Subcutaneous abdominal adipose tissue (tissue), 5 donors: ENCODE measurements around the gene TMEM266.
A peak's percentile ranks its signal among the peaks of the same experiment; 100 is the strongest.

Experiments
- H3K27ac ChIP-seq: one replicate; pipeline ENCODE4 v1.7.0; 2013; ENCODE audit warnings: low read depth, mild to moderate bottlenecking, inconsistent platforms, low read length, moderate library complexity
- H3K27me3 ChIP-seq, 5 donors: one replicate each; pipeline ENCODE4 v1.7.0; 2013; ENCODE audit warnings: low read length in 5 of 5, inconsistent platforms in 1 of 5; ENCODE audit not compliant: control insufficient read depth in 5 of 5, insufficient read depth in 4 of 5
- H3K36me3 ChIP-seq, 5 donors: one replicate each; pipeline ENCODE4 v1.7.0; 2013; ENCODE audit warnings: low read length in 5 of 5; ENCODE audit not compliant: control insufficient read depth in 5 of 5, insufficient read depth in 5 of 5
- H3K4me1 ChIP-seq, 5 donors: one replicate each; pipeline ENCODE4 v1.7.0; 2013; ENCODE audit warnings: low read length in 5 of 5, mild to moderate bottlenecking in 3 of 5, moderate library complexity in 1 of 5; ENCODE audit not compliant: control insufficient read depth in 5 of 5, insufficient read depth in 5 of 5
- H3K4me3 ChIP-seq, 5 donors: one replicate each; pipeline ENCODE4 v1.7.0; 2013; ENCODE audit warnings: low read length in 5 of 5, low read depth in 1 of 5
- H3K9ac ChIP-seq, 5 donors: one replicate each; pipeline ENCODE4 v1.7.0; 2013; ENCODE audit warnings: low read length in 5 of 5, mild to moderate bottlenecking in 4 of 5, moderate library complexity in 3 of 5
- H3K9me3 ChIP-seq, 5 donors: one replicate each; pipeline ENCODE4 v1.7.0; 2013; ENCODE audit warnings: low read length in 5 of 5; ENCODE audit not compliant: control insufficient read depth in 5 of 5
- donor health status: healthy.
- donor health status: healthy.
- donor health status: healthy.
- donor health status: healthy.
- donor health status: healthy.

The TMEM266 gene

DNA sequence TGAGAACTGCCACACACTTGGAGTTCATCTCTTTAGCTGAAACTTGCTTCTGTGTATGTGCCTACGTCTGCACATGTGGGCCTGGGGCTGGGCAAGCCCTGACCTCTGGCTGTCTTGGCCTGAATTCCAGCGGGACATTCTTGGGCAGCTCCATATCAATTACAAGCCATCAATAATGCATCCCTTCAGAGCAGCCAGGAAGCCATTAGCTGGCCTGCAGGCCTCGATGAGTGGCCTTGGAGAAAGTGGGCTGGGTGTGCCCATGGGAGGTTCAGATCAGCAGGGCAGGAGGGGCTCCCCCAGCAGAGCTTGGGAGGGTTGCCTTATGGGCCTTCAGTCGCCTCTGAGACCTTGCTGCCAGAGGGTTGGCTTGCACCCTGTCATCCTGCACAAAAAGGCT lies 127.4 kb downstream of the TMEM266 start:
- no peak overlapping the region for H3K4me3 ChIP-seq

DNA sequence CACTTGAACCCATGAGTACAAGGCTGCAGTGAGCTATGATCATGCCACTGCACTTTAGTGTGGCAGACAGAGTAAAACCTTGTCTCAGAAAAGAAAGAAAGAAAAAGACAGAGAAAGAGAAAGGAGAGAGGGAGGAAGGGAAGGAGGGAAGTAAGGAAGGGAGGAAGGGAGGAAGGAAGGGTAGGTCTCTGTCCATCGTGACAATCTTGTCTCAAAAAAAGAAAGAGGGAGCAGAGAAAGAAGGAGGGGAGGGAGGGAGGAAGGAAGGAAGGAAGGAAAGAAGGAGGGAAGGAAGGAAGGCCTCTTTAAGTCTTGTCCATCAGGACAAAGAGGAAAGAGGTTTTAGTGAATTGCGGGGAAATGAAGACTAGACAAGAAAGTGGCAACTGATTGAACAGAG lies 129.3 kb downstream of the TMEM266 start:
- Histone ChIP-seq H3K27ac (no peak overlapping the region), H3K4me3 (no peak overlapping the region), H3K4me1 (peaks cover 0 to 17% (median 11%) of the 10 kb centered on the region in 5 donors)

More for the DNA sequence above, 127.4 kb downstream of the TMEM266 start:
- Histone ChIP-seq H3K9ac (no peak overlapping the region), H3K4me1 (peaks cover 0 to 17% (median 12%) of the 10 kb centered on the region in 5 donors), H3K36me3 (no peaks in the 10 kb centered on the region), H3K27ac (no peak overlapping the region), H3K9me3 (no peaks in the 10 kb centered on the region), H3K27me3 (peaks cover 15 to 48% (median 38%) of the 10 kb centered on the region in 5 donors)

DNA sequence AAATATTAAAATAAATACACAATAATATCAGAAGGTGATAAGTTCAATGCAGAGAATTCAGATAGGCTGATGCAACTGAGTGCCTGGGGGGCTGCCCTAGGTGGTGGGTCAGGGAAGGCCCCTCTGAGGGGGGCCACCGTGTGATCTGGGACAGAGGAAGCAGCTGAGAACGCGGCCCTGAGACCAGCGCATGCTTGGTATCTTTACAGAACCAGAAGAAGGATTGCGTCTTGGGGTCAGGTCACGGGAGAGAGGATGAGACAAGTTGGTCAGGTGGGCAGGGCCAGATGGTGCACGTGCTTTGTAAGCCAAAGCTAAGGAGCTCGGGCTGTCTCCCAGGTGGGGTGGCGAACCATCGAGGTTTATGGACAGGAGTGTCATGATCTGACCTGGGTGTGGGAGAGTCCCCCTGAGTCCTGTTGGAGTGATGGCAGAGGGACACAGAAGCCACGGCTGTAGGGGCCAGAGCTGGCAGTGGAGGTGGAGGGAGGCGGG lies 130.3 kb downstream of the TMEM266 start:
- H3K4me1 ChIP-seq, result peaks cover 0 to 17% (median 11%) of the 10 kb centered on the region in 5 donors
- H3K9me3 ChIP-seq, result no peaks in the 10 kb centered on the region
- peaks cover 21 to 48% (median 45%) of the 10 kb centered on the region in 5 donors for H3K27me3 ChIP-seq
- H3K36me3 ChIP-seq, result no peaks in the 10 kb centered on the region
- no peak overlapping the region for H3K27ac ChIP-seq
- H3K9ac ChIP-seq, result no peak overlapping the region
- no peak overlapping the region for H3K4me3 ChIP-seq

More for the DNA sequence above, 129.3 kb downstream of the TMEM266 start:
- Histone ChIP-seq H3K9me3 (no peaks in the 10 kb centered on the region), H3K36me3 (no peaks in the 10 kb centered on the region), H3K27me3 (peaks cover 21 to 53% (median 47%) of the 10 kb centered on the region in 5 donors), H3K9ac (no peak overlapping the region)

- peaks cover 21 to 47% (median 45%) of the 10 kb centered on the region in 5 donors for H3K27me3 ChIP-seq
These were observed 131.2 kb downstream of the TMEM266 start for GRCh38 chr15:76190751-76191538.

GRCh38 chr15:76191539-76192244 lies 131.9 kb downstream of the TMEM266 start:
- H3K9me3 ChIP-seq, result no peaks in the 10 kb centered on the region
- no peak overlapping the region for H3K4me3 ChIP-seq
- H3K27ac ChIP-seq, result no peak overlapping the region
- H3K4me1 ChIP-seq, result peaks cover 1 to 26% (median 17%) of the 10 kb centered on the region in 5 donors
- no peaks in the 10 kb centered on the region for H3K36me3 ChIP-seq
- H3K27me3 ChIP-seq, result peaks cover 21 to 42% (median 40%) of the 10 kb centered on the region in 5 donors
- H3K9ac ChIP-seq, result no peak overlapping the region

More at GRCh38 chr15:76190751-76191538, 131.2 kb downstream of the TMEM266 start:
- Histone ChIP-seq H3K4me3 (peak overlapping the region in 1 of 5 donors; percentile 8), H3K9me3 (no peaks in the 10 kb centered on the region), H3K36me3 (no peaks in the 10 kb centered on the region), H3K4me1 (peaks cover 0 to 18% (median 11%) of the 10 kb centered on the region in 5 donors), H3K9ac (no peak overlapping the region), H3K27ac (no peak overlapping the region)

GRCh38 chr15:76192715-76193114 lies 132.9 kb downstream of the TMEM266 start:
- H3K4me3 ChIP-seq, result no peak overlapping the region
- H3K4me1 ChIP-seq, result peaks cover 1 to 26% (median 22%) of the 10 kb centered on the region in 5 donors
- H3K9ac ChIP-seq, result no peak overlapping the region
- H3K36me3 ChIP-seq, result no peaks in the 10 kb centered on the region
- H3K27ac ChIP-seq, result no peak overlapping the region
- peaks cover 21 to 35% (median 34%) of the 10 kb centered on the region in 5 donors for H3K27me3 ChIP-seq
- no peaks in the 10 kb centered on the region for H3K9me3 ChIP-seq

DNA sequence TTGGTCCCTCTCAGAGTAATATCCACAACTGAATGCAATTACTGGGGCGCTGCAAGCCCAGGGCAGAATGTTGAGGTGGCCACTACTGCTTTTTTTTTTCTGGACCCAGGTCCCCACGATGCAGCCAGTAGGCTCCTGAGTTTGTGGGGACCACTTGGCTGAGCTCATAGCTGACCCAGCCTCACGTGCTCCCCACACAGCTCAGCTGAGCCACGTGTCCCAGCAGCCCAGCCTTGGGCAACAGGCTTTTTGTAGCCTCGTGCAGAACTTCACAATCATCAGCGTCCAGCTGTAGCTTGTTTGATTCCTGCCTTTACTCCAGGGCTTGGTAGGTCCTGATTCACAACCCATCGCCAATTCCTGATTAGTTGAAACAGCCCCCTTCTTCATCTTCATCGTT lies 134.1 kb downstream of the TMEM266 start:
- peaks cover 18 to 35% (median 33%) of the 10 kb centered on the region in 5 donors for H3K27me3 ChIP-seq
- H3K9me3 ChIP-seq, result no peaks in the 10 kb centered on the region
- H3K9ac ChIP-seq, result no peak overlapping the region
- H3K36me3 ChIP-seq, result no peaks in the 10 kb centered on the region
- no peak overlapping the region for H3K4me3 ChIP-seq
- peaks cover 1 to 30% (median 23%) of the 10 kb centered on the region in 5 donors for H3K4me1 ChIP-seq
- no peak overlapping the region for H3K27ac ChIP-seq

DNA sequence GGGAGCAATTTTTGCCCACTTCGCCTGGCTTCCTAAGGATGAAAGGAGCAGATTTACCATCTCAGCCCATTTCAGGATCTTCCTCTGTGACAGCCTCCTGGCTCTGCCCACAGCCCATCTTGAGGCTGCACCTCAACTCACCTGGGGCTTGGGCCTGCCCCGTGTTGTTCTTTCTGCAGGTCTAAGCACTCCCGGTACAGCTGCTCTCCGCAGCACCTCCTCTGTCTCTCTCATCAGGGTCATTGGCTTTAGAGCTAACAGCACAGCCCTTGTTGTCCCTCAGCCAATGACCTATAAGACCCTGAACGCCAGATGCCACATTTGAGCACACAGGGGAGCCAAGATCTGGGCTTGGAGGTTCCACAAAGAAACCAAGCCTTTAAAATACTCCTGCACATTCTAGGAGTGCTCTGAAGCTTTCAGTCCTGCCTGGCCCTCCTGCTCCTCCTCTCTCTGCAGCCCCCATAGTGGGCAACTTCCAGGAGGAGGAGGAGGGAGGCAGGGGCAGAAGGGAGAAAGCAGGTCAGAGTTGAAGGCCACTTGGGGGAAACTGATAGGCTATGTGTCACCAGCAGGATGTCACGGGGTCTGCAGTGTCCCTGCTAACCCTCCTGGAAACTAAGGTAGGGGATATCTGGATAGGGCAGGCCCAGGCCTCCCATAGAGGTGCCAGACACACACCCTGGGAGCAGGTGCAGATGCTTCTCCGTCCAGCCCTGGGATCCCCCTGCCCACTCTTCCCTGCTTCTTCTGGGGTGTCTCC lies 135.9 kb downstream of the TMEM266 start:
- no peak overlapping the region for H3K27ac ChIP-seq

DNA sequence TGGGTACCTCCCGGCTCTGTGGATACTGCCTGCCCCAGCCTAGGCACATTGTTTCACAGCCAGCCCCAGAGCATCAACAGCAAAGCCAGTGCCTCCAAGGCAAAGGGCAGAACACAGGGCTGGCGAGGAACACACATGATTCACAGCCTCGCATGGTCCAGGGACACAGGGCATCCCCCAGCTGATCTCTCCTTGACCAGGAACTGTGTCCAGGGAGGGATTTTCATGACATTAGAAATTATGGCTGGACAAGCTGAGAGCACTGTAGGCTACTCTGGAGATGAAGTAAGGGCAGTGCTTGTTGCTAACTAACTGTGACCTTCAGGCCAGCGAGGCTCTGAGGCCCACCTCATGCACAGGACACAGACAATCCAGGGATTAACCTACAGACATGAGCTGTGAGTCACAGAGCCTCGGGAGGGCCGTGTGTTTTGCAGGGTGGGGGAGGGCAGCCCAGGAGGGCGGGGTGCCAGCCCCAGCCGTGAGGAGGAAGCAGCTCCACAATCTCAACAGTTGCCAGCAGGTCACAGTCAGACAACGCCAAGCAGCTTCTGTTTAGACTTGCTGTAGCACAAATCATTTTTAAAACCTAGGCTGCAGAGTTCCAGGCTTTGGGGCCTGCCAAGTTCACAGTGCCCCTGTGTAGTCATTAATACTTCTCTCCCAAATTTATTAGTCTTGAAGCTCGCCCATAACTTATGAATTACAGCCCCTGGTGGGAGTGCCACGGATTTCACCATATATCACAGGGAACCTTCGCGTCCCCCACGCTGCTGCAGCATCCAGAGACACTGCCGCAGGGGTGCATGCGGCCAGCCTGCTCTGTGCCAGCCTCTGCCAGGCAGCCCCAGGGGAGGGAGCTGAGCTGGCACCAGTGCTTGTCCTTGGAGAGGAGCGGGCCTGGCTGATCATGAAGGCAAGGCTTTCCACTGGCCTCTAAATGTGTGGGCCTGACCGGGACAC lies 136.8 kb downstream of the TMEM266 start:
- Histone ChIP-seq H3K27ac (no peak overlapping the region), H3K36me3 (no peaks in the 10 kb centered on the region), H3K4me1 (peaks cover 1 to 27% (median 23%) of the 10 kb centered on the region in 5 donors), H3K27me3 (peaks cover 12 to 19% (median 14%) of the 10 kb centered on the region in 5 donors), H3K9me3 (no peaks in the 10 kb centered on the region), H3K4me3 (no peak overlapping the region), H3K9ac (no peak overlapping the region)

More for the DNA sequence above, 135.9 kb downstream of the TMEM266 start:
- no peaks in the 10 kb centered on the region for H3K9me3 ChIP-seq
- H3K4me3 ChIP-seq, result no peak overlapping the region
- peaks cover 12 to 21% (median 19%) of the 10 kb centered on the region in 5 donors for H3K27me3 ChIP-seq
- H3K36me3 ChIP-seq, result no peaks in the 10 kb centered on the region
- H3K4me1 ChIP-seq, result peaks cover 1 to 33% (median 28%) of the 10 kb centered on the region in 5 donors
- H3K9ac ChIP-seq, result no peak overlapping the region
